CD14-positive monocyte (primary cell): Measurements from ENCODE around the gene SHC2. TPM values are rescaled to one million over a fixed set of nuclear protein-coding genes. Genes with fewer than 3 reads are reported as not detected.
"Not testable (repeated sequence)": the region's sequence is repeated elsewhere in the genome, so short reads cannot be mapped to it uniquely, and the experiment has no call there.

Experiments used
- DNase-seq, 3 donors: peaks; one replicate each; pipeline ENCODE4 v3.0.0-alpha.2; 2011 to 2022
- H2AFZ ChIP-seq: 2 replicates; pipeline ENCODE4 v1.6.0; 2012; ENCODE audit warnings: mild to moderate bottlenecking, low read depth, low read length, inconsistent platforms; ENCODE audit not compliant: insufficient read depth, poor library complexity, severe bottlenecking
- H3K27ac ChIP-seq, 2 donors: 1 replicate in 1 of 2; 2 replicates in 1 of 2; pipeline ENCODE4 v1.5.1; 2012 to 2013; ENCODE audit warnings: low read length in 2 of 2, control low read depth in 1 of 2, inconsistent platforms in 1 of 2, low read depth in 1 of 2, mild to moderate bottlenecking in 1 of 2
- H3K27me3 ChIP-seq, 2 donors: one replicate each; pipeline versions ENCODE4 v1.6.0 to v1.6.1; 2011 to 2013; ENCODE audit warnings: low read length in 2 of 2; ENCODE audit not compliant: control insufficient read depth in 2 of 2, insufficient read depth in 2 of 2
- H3K36me3 ChIP-seq, 2 donors: replicated peaks in 1 of 2; 1 replicate in 1 of 2; 2 replicates in 1 of 2; pipeline versions ENCODE4 v1.5.1 to v1.6.1; 2012 to 2013; ENCODE audit warnings: low read length in 2 of 2, control low read depth in 1 of 2, inconsistent platforms in 1 of 2, mild to moderate bottlenecking in 1 of 2; ENCODE audit not compliant: insufficient read depth in 2 of 2, control insufficient read depth in 1 of 2
- H3K4me1 ChIP-seq, 2 donors: 1 replicate in 1 of 2; 2 replicates in 1 of 2; pipeline versions ENCODE4 v1.5.1 to v1.6.1; 2012 to 2013; ENCODE audit warnings: low read length in 2 of 2, control low read depth in 1 of 2, inconsistent platforms in 1 of 2, mild to moderate bottlenecking in 1 of 2, moderate library complexity in 1 of 2; ENCODE audit not compliant: insufficient read depth in 2 of 2, control insufficient read depth in 1 of 2
- H3K4me2 ChIP-seq: replicated peaks from 2 replicates; pipeline ENCODE3; 2012; ENCODE audit warnings: low read length, moderate library complexity, mild to moderate bottlenecking; ENCODE audit not compliant: poor library complexity, severe bottlenecking; ENCODE audit errors: extremely low read depth
- H3K4me3 ChIP-seq, 3 experiments: fragments of 200-600 bp in 1 of 3; sonication (generic) in 1 of 3; replicated peaks in 1 of 3; 1 replicate in 2 of 3; 2 replicates in 1 of 3; pipeline ENCODE4 v1.5.1; 2011 to 2013; ENCODE audit warnings: low read length in 3 of 3, mild to moderate bottlenecking in 3 of 3, control low read depth in 2 of 3, low read depth in 2 of 3, inconsistent platforms in 1 of 3, moderate library complexity in 1 of 3
- H3K79me2 ChIP-seq: 2 replicates; pipeline ENCODE4 v1.6.0; 2012; ENCODE audit warnings: mild to moderate bottlenecking, control low read depth, inconsistent platforms, low read length, moderate library complexity; ENCODE audit not compliant: insufficient read depth
- H3K9ac ChIP-seq: 2 replicates; pipeline ENCODE4 v1.6.0; 2017; ENCODE audit warnings: low read length, mild to moderate bottlenecking; ENCODE audit not compliant: insufficient read depth, poor library complexity, severe bottlenecking
- H3K9me3 ChIP-seq, 2 donors: replicated peaks in 1 of 2; 1 replicate in 1 of 2; 2 replicates in 1 of 2; pipeline versions ENCODE4 v1.5.1 to v1.6.1; 2012 to 2013; ENCODE audit warnings: low read length in 2 of 2, control low read depth in 1 of 2; ENCODE audit not compliant: control insufficient read depth in 1 of 2, insufficient read depth in 1 of 2
- H4K20me1 ChIP-seq: 2 replicates; pipeline ENCODE4 v1.6.0; 2012; ENCODE audit warnings: mild to moderate bottlenecking, low read length, control low read depth, moderate library complexity; ENCODE audit not compliant: insufficient read depth
- H3K27ac Mint-ChIP-seq, 7 donors: one replicate each; pipeline ENCODE4 v1.8.0; 2020; ENCODE audit warnings: mild to moderate bottlenecking in 7 of 7, mixed read lengths in 7 of 7, moderate library complexity in 6 of 7, inconsistent platforms in 2 of 7
- H3K27me3 Mint-ChIP-seq, 3 donors: one replicate each; pipeline ENCODE4 v1.8.0; 2021 to 2022; ENCODE audit warnings: low read depth in 3 of 3, mild to moderate bottlenecking in 3 of 3, mixed read lengths in 3 of 3, moderate library complexity in 3 of 3, inconsistent platforms in 1 of 3
- H3K36me3 Mint-ChIP-seq, 2 donors: one replicate each; pipeline ENCODE4 v1.8.0; 2020; ENCODE audit warnings: mixed read lengths in 2 of 2, inconsistent platforms in 1 of 2, mild to moderate bottlenecking in 1 of 2
- H3K4me1 Mint-ChIP-seq: one replicate; pipeline ENCODE4 v1.8.0; 2020; ENCODE audit warnings: mild to moderate bottlenecking, mixed read lengths
- H3K4me3 Mint-ChIP-seq, 2 donors: one replicate each; pipeline ENCODE4 v1.8.0; 2020; ENCODE audit warnings: mild to moderate bottlenecking in 2 of 2, mixed read lengths in 2 of 2, moderate library complexity in 1 of 2
- H3K9me3 Mint-ChIP-seq, 7 donors: one replicate each; pipeline ENCODE4 v1.8.0; 2020 to 2022; ENCODE audit warnings: mixed read lengths in 7 of 7, mild to moderate bottlenecking in 6 of 7, moderate library complexity in 6 of 7, inconsistent platforms in 2 of 7
- WGBS: methylation state at CpG from one replicate; pipeline ENCODE4 v1.1.5; 2013; ENCODE audit warnings: missing lambda C conversion rate; ENCODE audit not compliant: insufficient coverage; 5-methylcytosine and 5-hydroxymethylcytosine counted together
- intact Hi-C, 2 donors: fragments of 100-400 bp; cut with micrococcal nuclease; formaldehyde crosslinking; loops; one replicate each; pipeline versions ENCODE4 v1.15.0 to v1.15.1; 2023
- polyA plus RNA-seq, 3 donors: library from polyadenylated mRNA; depleted of rRNA in 1 of 3; unstranded in 2 of 3; stranded (reverse) in 1 of 3; fragments of 300-500 nt in 2 of 3; fragments of >200 nt in 1 of 3; fragmentation: Illumina TruSeq in 2 of 3; gene quantifications; 1 replicate in 2 of 3; 2 replicates in 1 of 3; pipeline ENCODE4 v1.2.3, GENCODE V29; 2012 to 2021
- TF ChIP-seq, protein P1 (sequence below): fragments of 200-600 bp; IDR thresholded peaks from one replicate; pipeline ENCODE4 v1.8.0; 2022; ENCODE audit warnings: antibody characterized with exemption, mild to moderate bottlenecking

Gene SHC2
- polyA plus RNA-seq, 3 donors, result not detected

- Histone ChIP-seq H2AFZ (no peak overlapping the region), H3K27ac (no peak overlapping the region), H3K9me3 (peaks cover 0 to 7% of the 10 kb centered on the region in 2 donors), H3K27me3 (peaks cover 0 to 31% of the 10 kb centered on the region in 2 donors), H3K4me1 (no peaks in the 10 kb centered on the region), H3K4me2 (no peak overlapping the region), H3K9ac (no peak overlapping the region), H3K4me3 (no peak overlapping the region), H3K79me2 (no peaks in the 10 kb centered on the region), H4K20me1 (no peaks in the 10 kb centered on the region), H3K36me3 (no peaks in the 10 kb centered on the region)
- H3K27ac Mint-ChIP-seq, result no peak overlapping the region
- peaks cover 6% of the 10 kb centered on the region for H3K4me1 Mint-ChIP-seq
- TF ChIP-seq, protein P1, sequence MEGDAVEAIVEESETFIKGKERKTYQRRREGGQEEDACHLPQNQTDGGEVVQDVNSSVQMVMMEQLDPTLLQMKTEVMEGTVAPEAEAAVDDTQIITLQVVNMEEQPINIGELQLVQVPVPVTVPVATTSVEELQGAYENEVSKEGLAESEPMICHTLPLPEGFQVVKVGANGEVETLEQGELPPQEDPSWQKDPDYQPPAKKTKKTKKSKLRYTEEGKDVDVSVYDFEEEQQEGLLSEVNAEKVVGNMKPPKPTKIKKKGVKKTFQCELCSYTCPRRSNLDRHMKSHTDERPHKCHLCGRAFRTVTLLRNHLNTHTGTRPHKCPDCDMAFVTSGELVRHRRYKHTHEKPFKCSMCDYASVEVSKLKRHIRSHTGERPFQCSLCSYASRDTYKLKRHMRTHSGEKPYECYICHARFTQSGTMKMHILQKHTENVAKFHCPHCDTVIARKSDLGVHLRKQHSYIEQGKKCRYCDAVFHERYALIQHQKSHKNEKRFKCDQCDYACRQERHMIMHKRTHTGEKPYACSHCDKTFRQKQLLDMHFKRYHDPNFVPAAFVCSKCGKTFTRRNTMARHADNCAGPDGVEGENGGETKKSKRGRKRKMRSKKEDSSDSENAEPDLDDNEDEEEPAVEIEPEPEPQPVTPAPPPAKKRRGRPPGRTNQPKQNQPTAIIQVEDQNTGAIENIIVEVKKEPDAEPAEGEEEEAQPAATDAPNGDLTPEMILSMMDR, result peak; percentile 37
- peaks cover 37 to 59% (median 48%) of the 10 kb centered on the region in 3 donors for H3K27me3 Mint-ChIP-seq
- H3K4me3 Mint-ChIP-seq, result peak overlapping the region; percentile 24 to 73
- DNase-seq, result no peak
- intact Hi-C loops, result no loop called here
- WGBS, result 18% methylated on average over 41 of the region's 44 CpGs
- peaks cover 0 to 16% (median 2%) of the 10 kb centered on the region in 7 donors for H3K9me3 Mint-ChIP-seq
- peaks cover 0 to 4% of the 10 kb centered on the region in 2 donors for H3K36me3 Mint-ChIP-seq
Measured at GRCh38 chr19:383922-384798, 76.7 kb downstream of the SHC2 start.

- H3K4me3 Mint-ChIP-seq, result peak overlapping the region in 1 of 2 donors; percentile 73
- Histone ChIP-seq H2AFZ (no peak overlapping the region), H3K9me3 (peaks cover 0 to 7% of the 10 kb centered on the region in 2 donors), H3K9ac (no peak overlapping the region), H3K36me3 (no peaks in the 10 kb centered on the region), H3K4me3 (no peak overlapping the region), H3K4me2 (no peak overlapping the region), H3K27ac (no peak overlapping the region), H3K79me2 (no peaks in the 10 kb centered on the region), H3K4me1 (no peaks in the 10 kb centered on the region), H3K27me3 (peaks cover 0 to 31% of the 10 kb centered on the region in 2 donors), H4K20me1 (no peaks in the 10 kb centered on the region)
- H3K36me3 Mint-ChIP-seq, result peaks cover 0 to 4% of the 10 kb centered on the region in 2 donors
- intact Hi-C loops, result no loop called here
- TF ChIP-seq, protein P1, result no peak
- peaks cover 35 to 54% (median 46%) of the 10 kb centered on the region in 3 donors for H3K27me3 Mint-ChIP-seq
- no peak overlapping the region for H3K27ac Mint-ChIP-seq
- DNase-seq, result no peak
- peaks cover 6% of the 10 kb centered on the region for H3K4me1 Mint-ChIP-seq
- peaks cover 0 to 16% (median 2%) of the 10 kb centered on the region in 7 donors for H3K9me3 Mint-ChIP-seq
- WGBS, result 84% methylated on average over 18 of the region's 19 CpGs
Measured at GRCh38 chr19:383040-383439, 77.8 kb downstream of the SHC2 start.

DNA sequence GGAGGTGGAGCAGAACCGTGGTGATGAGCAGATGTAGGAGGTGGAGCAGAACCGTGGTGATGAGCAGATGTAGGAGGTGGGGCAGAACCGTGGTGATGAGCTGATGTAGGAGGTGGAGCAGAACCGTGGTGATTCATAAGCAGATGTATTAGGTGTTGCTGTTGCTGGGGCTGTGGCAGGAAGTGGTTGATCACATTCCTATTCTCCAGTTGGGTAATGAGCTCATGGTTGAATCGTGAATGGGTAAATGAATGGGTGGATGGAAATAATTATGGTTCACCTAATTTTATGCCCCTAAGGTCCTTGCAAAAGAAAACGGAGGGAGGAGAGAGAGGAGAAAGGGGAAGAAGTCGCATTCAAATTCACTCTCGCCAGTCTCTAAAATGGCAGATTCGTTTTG lies 78.3 kb downstream of the SHC2 start:
- Mint-ChIP-seq H3K9me3 (peaks cover 0 to 16% (median 2%) of the 10 kb centered on the region in 7 donors), H3K27me3 (peaks cover 34 to 51% (median 44%) of the 10 kb centered on the region in 3 donors)
- H2AFZ ChIP-seq, H3K27ac Mint-ChIP-seq, DNase-seq, intact Hi-C loops, H3K36me3 ChIP-seq, H3K9me3 ChIP-seq, H3K4me1 Mint-ChIP-seq, H3K36me3 Mint-ChIP-seq, H3K79me2 ChIP-seq, H3K4me1 ChIP-seq, H3K27ac ChIP-seq, H3K4me3 ChIP-seq, H3K4me2 ChIP-seq, H3K9ac ChIP-seq, H4K20me1 ChIP-seq, H3K4me3 Mint-ChIP-seq: not testable (repeated sequence)
- peaks cover 0 to 29% of the 10 kb centered on the region in 2 donors for H3K27me3 ChIP-seq
- 62% methylated on average over 4 of the region's 9 CpGs for WGBS
